GM12872 (cell line): ENCODE results near the gene GC.

Source experiments
- TF ChIP-seq, protein P1 (sequence below): IDR thresholded peaks from 3 replicates; pipeline ENCODE4 v1.5.1; 2011; ENCODE audit warnings: low read depth, mild to moderate bottlenecking, low read length, moderate library complexity; ENCODE audit not compliant: insufficient read depth

The GC gene

GRCh38 chr4:71752383-71753042, 31.4 kb downstream of the GC start:
- TF ChIP-seq, protein P1, sequence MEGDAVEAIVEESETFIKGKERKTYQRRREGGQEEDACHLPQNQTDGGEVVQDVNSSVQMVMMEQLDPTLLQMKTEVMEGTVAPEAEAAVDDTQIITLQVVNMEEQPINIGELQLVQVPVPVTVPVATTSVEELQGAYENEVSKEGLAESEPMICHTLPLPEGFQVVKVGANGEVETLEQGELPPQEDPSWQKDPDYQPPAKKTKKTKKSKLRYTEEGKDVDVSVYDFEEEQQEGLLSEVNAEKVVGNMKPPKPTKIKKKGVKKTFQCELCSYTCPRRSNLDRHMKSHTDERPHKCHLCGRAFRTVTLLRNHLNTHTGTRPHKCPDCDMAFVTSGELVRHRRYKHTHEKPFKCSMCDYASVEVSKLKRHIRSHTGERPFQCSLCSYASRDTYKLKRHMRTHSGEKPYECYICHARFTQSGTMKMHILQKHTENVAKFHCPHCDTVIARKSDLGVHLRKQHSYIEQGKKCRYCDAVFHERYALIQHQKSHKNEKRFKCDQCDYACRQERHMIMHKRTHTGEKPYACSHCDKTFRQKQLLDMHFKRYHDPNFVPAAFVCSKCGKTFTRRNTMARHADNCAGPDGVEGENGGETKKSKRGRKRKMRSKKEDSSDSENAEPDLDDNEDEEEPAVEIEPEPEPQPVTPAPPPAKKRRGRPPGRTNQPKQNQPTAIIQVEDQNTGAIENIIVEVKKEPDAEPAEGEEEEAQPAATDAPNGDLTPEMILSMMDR: no peak

DNA sequence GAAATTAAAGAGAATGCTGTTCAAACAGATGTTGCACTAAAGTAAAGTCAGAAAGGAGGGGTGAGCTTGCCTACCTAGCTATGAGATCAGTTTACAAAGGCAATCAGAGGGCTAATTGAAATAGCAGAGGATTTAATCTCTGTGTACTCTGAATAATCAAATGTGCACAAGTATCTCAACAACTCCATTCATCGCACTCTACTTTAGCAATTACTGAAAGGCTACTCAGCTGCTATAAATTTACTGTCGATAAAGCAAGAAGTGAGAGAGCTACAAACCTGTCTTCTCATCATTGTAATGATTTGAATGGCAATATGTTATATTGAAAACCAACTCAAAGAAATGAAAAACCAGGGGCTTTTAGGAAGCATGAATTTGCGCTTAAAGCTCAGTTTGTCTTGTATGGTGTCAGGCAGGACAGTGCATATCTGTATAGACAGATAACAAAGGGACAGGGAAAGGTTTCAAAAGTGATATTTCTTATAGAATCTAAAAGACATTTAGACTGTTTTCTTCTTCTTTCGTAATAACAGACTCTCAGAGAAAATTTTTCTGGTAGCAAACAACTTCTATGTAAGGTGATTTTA, 34.8 kb downstream of the GC start:
- TF ChIP-seq, protein P1: no peak

DNA sequence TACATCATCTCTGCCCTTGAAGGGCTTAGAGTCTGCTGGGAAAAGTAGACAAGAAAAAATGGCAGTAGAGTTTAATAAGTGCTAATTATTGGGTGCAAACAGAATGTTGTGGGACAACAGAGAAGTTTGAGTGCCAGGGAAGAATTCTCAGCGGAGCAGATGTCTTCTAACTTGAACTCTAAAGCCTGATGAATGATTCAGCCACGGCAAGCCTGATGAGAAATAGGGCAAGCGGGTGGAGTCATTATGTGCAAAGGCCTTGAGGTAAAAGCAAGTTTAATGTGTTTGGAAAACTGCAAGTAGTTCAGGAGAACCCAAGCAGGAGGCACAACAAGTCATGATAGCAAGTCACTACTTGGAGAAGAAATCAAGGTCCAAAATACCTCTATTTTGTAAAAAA, 37.5 kb downstream of the GC start:
- TF ChIP-seq, protein P1: no peak

DNA sequence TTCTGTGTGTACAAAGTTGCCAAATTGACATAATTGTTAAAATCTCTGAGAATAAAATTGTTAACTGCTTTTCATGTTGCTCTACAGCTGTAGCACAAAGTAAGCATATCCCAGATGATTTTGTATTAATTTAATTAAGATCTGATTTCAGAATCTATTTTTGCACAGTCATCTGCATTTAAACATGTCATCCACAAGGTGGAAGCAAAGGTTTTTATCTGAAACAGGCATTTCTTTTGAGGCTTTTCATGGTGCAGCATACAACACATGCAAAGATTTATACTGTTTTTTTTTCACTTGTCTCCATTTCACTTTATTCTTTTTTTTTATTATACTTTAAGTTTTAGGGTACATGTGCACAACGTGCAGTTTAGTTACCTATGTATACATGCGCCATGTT, 51.2 kb downstream of the GC start:
- TF ChIP-seq, protein P1: 0 out of 3 replicates have a peak, but pooled peaks have one; percentile 13

DNA sequence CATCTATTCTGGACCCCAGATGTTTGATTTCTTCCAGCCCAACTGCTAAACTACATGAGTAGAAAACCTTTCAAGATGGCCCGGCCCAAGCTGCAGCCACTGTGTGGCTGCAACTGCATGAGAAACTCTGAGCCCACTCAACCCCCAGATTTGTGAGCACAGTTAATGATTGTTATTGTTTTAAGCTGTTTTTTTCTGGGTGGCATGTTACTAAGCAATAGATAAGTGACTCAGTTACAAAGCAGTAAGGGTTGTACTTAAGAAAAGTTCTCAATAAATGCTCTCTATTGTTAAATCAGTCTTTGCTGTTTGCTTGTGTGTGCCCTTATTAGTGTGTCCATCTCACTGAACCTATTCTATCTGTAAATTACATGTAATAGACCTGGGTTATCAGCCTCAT, 51.8 kb downstream of the GC start:
- TF ChIP-seq, protein P1: no peak

GRCh38 chr4:71729856-71730255, 54.0 kb downstream of the GC start:
- TF ChIP-seq, protein P1: no peak

DNA sequence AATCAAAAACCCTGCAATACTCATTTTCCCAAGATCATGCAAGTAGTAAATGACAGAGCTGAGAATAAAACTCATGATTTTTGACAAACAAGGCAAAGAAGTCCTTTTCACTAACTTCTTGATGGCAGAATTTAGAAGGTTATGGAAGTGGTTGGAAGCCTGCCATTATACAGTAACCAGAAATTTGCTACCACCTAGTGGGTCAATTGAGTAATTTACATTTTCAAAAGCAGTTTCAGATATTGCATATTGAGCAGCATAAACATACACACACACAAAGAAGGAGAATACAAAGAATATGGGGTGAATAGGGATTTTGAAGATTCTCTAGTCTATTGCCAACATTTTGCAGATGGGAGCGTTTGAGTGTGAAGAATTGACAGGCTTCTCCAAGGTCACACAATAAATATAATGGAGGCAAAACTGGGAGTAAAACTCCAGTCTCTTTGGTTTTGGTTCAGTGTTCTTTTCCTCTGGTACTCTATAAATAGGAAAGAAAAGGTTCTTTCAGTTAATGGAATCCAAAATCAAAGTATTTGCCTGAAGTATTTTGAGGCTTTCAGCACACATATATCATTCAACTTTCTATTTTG, 70.2 kb downstream of the GC start:
- TF ChIP-seq, protein P1: peak; percentile 43; the same call in 2 of the 3 replicates
